Activated naive CD4-positive, alpha-beta T cell treated with anti-CD3 and anti-CD28 coated beads for 36 hours (primary cell): ENCODE measurements around the gene TBC1D1. TPM values are rescaled to one million over a fixed set of nuclear protein-coding genes. Genes with fewer than 3 reads are reported as not detected.

Source experiments
- CTCF ChIA-PET: fragments of 350-600 bp; sonication (Branson Sonifier 250); formaldehyde crosslinking; loops from one replicate; lab custom pipeline; 2021; ENCODE audit warnings: antibody characterized with exemption; lab: Charles Lee
- DNase-seq: peaks from one replicate; pipeline ENCODE4 v3.0.0-alpha.2; 2020
- H3K27ac Mint-ChIP-seq: one replicate; pipeline ENCODE4 v1.8.0; 2021; ENCODE audit warnings: mild to moderate bottlenecking, mixed read lengths
- H3K27me3 Mint-ChIP-seq: one replicate; pipeline ENCODE4 v1.8.0; 2021; ENCODE audit warnings: low read depth, mixed read lengths
- H3K36me3 Mint-ChIP-seq: one replicate; pipeline ENCODE4 v1.8.0; 2021; ENCODE audit warnings: low read depth, mixed read lengths
- H3K4me1 Mint-ChIP-seq: one replicate; pipeline ENCODE4 v1.8.0; 2021; ENCODE audit warnings: low read depth, mixed read lengths
- H3K4me3 Mint-ChIP-seq: one replicate; pipeline ENCODE4 v1.8.0; 2021; ENCODE audit warnings: mild to moderate bottlenecking, moderate library complexity, mixed read lengths
- H3K9me3 Mint-ChIP-seq: one replicate; pipeline ENCODE4 v1.8.0; 2021; ENCODE audit warnings: mixed read lengths
- intact Hi-C: fragments of 100-400 bp; cut with micrococcal nuclease; formaldehyde crosslinking; loops from one replicate; pipeline ENCODE4 v1.15.1; 2023
- total RNA-seq, 2 experiments: library from RNA; stranded (reverse); gene quantifications; one replicate each; pipeline ENCODE4 v1.2.3, GENCODE V29; 2021

TBC1D1 gene
- total RNA-seq, 2 experiments from 2014 or later: 57.7 to 68.5 TPM

- Mint-ChIP-seq H3K4me1 (no peaks in the 10 kb centered on the region), H3K27ac (no peak overlapping the region), H3K9me3 (no peaks in the 10 kb centered on the region), H3K4me3 (no peak overlapping the region), H3K36me3 (peaks cover 7% of the 10 kb centered on the region), H3K27me3 (no peaks in the 10 kb centered on the region)
- DNase-seq: peak; percentile 49
- CTCF ChIA-PET: interaction anchor here (0.6 to 4.3 kb wide), 14 partner anchors 9 to 281 kb away, joined by 3 to 28 read pairs (median 4); no protein-coding TSS in a partner anchor
- intact Hi-C loops: loop anchor here (1.0 to 2.0 kb wide), 5 partner anchors 57 to 582 kb away; partner anchors contain the start of gene TBC1D1
Measured at GRCh38 chr4:38034986-38035882, 144.3 kb downstream of the TBC1D1 start.

GRCh38 chr4:38036548-38036947 is 145.7 kb downstream of the TBC1D1 start:
- intact Hi-C loops: no loop called here
- no peak overlapping the region for H3K4me3 Mint-ChIP-seq
- H3K27me3 Mint-ChIP-seq: no peaks in the 10 kb centered on the region
- CTCF ChIA-PET: interaction anchor here (0.5 to 4.3 kb wide), 11 partner anchors 10 to 438 kb away, joined by 3 to 28 read pairs (median 4); no protein-coding TSS in a partner anchor
- no peak for DNase-seq
- no peaks in the 10 kb centered on the region for H3K4me1 Mint-ChIP-seq
- H3K36me3 Mint-ChIP-seq: peaks cover 7% of the 10 kb centered on the region
- no peaks in the 10 kb centered on the region for H3K9me3 Mint-ChIP-seq
- H3K27ac Mint-ChIP-seq: no peak overlapping the region

GRCh38 chr4:38037612-38038011 is 146.7 kb downstream of the TBC1D1 start:
- no peak overlapping the region for H3K4me3 Mint-ChIP-seq
- H3K4me1 Mint-ChIP-seq: no peaks in the 10 kb centered on the region
- no peak for DNase-seq
- intact Hi-C loops: no loop called here
- no peaks in the 10 kb centered on the region for H3K9me3 Mint-ChIP-seq
- peaks cover 7% of the 10 kb centered on the region for H3K36me3 Mint-ChIP-seq
- no peak overlapping the region for H3K27ac Mint-ChIP-seq
- CTCF ChIA-PET: interaction anchor here (1.0 to 4.3 kb wide), 5 partner anchors 13 to 435 kb away, joined by 3 to 28 read pairs (median 7); no protein-coding TSS in a partner anchor
- H3K27me3 Mint-ChIP-seq: no peaks in the 10 kb centered on the region

- no peak overlapping the region for H3K4me3 Mint-ChIP-seq
- intact Hi-C loops: no loop called here
- peaks cover 7% of the 10 kb centered on the region for H3K36me3 Mint-ChIP-seq
- no peaks in the 10 kb centered on the region for H3K27me3 Mint-ChIP-seq
- no peak overlapping the region for H3K27ac Mint-ChIP-seq
- no peak for DNase-seq
- H3K4me1 Mint-ChIP-seq: no peaks in the 10 kb centered on the region
- no peaks in the 10 kb centered on the region for H3K9me3 Mint-ChIP-seq
- CTCF ChIA-PET: no interaction called here
Measured at GRCh38 chr4:38040619-38041018, 149.7 kb downstream of the TBC1D1 start.

GRCh38 chr4:38044060-38044459 is 153.2 kb downstream of the TBC1D1 start:
- no peak for DNase-seq
- no peak overlapping the region for H3K27ac Mint-ChIP-seq
- no peaks in the 10 kb centered on the region for H3K4me1 Mint-ChIP-seq
- intact Hi-C loops: no loop called here
- CTCF ChIA-PET: no interaction called here
- no peaks in the 10 kb centered on the region for H3K27me3 Mint-ChIP-seq
- no peaks in the 10 kb centered on the region for H3K9me3 Mint-ChIP-seq
- no peak overlapping the region for H3K4me3 Mint-ChIP-seq
- peaks cover 4% of the 10 kb centered on the region for H3K36me3 Mint-ChIP-seq

GRCh38 chr4:38045289-38045988 is 154.6 kb downstream of the TBC1D1 start:
- H3K27ac Mint-ChIP-seq: no peak overlapping the region
- no peaks in the 10 kb centered on the region for H3K27me3 Mint-ChIP-seq
- no peaks in the 10 kb centered on the region for H3K9me3 Mint-ChIP-seq
- H3K36me3 Mint-ChIP-seq: peaks cover 2% of the 10 kb centered on the region
- CTCF ChIA-PET: no interaction called here
- DNase-seq: no peak
- intact Hi-C loops: no loop called here
- no peak overlapping the region for H3K4me3 Mint-ChIP-seq
- H3K4me1 Mint-ChIP-seq: no peaks in the 10 kb centered on the region

- Mint-ChIP-seq H3K9me3 (no peaks in the 10 kb centered on the region), H3K27ac (no peak overlapping the region), H3K4me1 (no peaks in the 10 kb centered on the region), H3K4me3 (no peak overlapping the region), H3K27me3 (no peaks in the 10 kb centered on the region), H3K36me3 (peaks cover 7% of the 10 kb centered on the region)
- intact Hi-C loops: no loop called here
- CTCF ChIA-PET: no interaction called here
- no peak for DNase-seq
Measured at GRCh38 chr4:38046727-38047489, 156.0 kb downstream of the TBC1D1 start.

GRCh38 chr4:38049545-38050170 is 158.8 kb downstream of the TBC1D1 start:
- Mint-ChIP-seq H3K36me3 (peaks cover 14% of the 10 kb centered on the region), H3K9me3 (no peaks in the 10 kb centered on the region)
- no peak for DNase-seq

GRCh38 chr4:38050560-38051350 is 159.9 kb downstream of the TBC1D1 start:
- CTCF ChIA-PET: interaction anchor here (1.0 to 1.6 kb wide), 2 partner anchors 9 to 13 kb away, joined by 4 to 6 read pairs; no protein-coding TSS in a partner anchor

More at GRCh38 chr4:38049545-38050170, 158.8 kb downstream of the TBC1D1 start:
- Mint-ChIP-seq H3K4me1 (no peaks in the 10 kb centered on the region), H3K4me3 (no peak overlapping the region), H3K27me3 (no peaks in the 10 kb centered on the region), H3K27ac (no peak overlapping the region)
- intact Hi-C loops: no loop called here
- CTCF ChIA-PET: interaction anchor here (0.6 to 1.6 kb wide), 2 partner anchors 12 to 47 kb away, joined by 4 read pairs; no protein-coding TSS in a partner anchor

GRCh38 chr4:38055566-38055965 is 164.7 kb downstream of the TBC1D1 start:
- Mint-ChIP-seq H3K9me3 (no peaks in the 10 kb centered on the region), H3K4me1 (no peaks in the 10 kb centered on the region), H3K27ac (no peak overlapping the region), H3K4me3 (no peak overlapping the region), H3K27me3 (no peaks in the 10 kb centered on the region), H3K36me3 (peaks cover 15% of the 10 kb centered on the region)
- no peak for DNase-seq
- intact Hi-C loops: no loop called here
- CTCF ChIA-PET: interaction anchor here (1.0 to 2.3 kb wide), 2 partner anchors 16 to 124 kb away, joined by 4 to 8 read pairs; no protein-coding TSS in a partner anchor

More at GRCh38 chr4:38050560-38051350, 159.9 kb downstream of the TBC1D1 start:
- Mint-ChIP-seq H3K4me1 (no peaks in the 10 kb centered on the region), H3K27me3 (no peaks in the 10 kb centered on the region), H3K27ac (no peak overlapping the region), H3K4me3 (no peak overlapping the region), H3K9me3 (no peaks in the 10 kb centered on the region), H3K36me3 (peaks cover 14% of the 10 kb centered on the region)
- intact Hi-C loops: no loop called here
- DNase-seq: no peak
